Mesodermal cell (in vitro differentiated cells): Measurements from ENCODE around the gene C12orf54.
"Not testable (repeated sequence)": the region's sequence is repeated elsewhere in the genome, so short reads cannot be mapped to it uniquely, and the experiment has no call there.

Source experiments
- H3K27ac ChIP-seq: 2 replicates; pipeline ENCODE4 v1.7.0; 2013; ENCODE audit warnings: mild to moderate bottlenecking, low read depth, low read length, moderate library complexity; ENCODE audit not compliant: severe bottlenecking
- H3K36me3 ChIP-seq: 2 replicates; pipeline ENCODE4 v1.7.1; 2013; ENCODE audit warnings: mild to moderate bottlenecking, low read length, moderate library complexity; ENCODE audit not compliant: control insufficient read depth, insufficient read depth
- H3K4me1 ChIP-seq: one replicate; pipeline ENCODE4 v1.7.1; 2013; ENCODE audit warnings: mild to moderate bottlenecking, low read length; ENCODE audit not compliant: insufficient read depth, control insufficient read depth, poor library complexity, severe bottlenecking
- H3K4me3 ChIP-seq: 2 replicates; pipeline ENCODE4 v1.7.0; 2013; ENCODE audit warnings: low read length, control low read depth, mild to moderate bottlenecking; ENCODE audit not compliant: insufficient read depth, poor library complexity, severe bottlenecking; ENCODE audit errors: extremely low read depth
- H3K9me3 ChIP-seq: 2 replicates; pipeline ENCODE4 v1.7.1; 2013; ENCODE audit warnings: mild to moderate bottlenecking, low read length, moderate library complexity; ENCODE audit not compliant: control insufficient read depth
- WGBS, 2 experiments: methylation state at CpG; one replicate each; pipeline ENCODE4 v1.1.5; 2013; ENCODE audit warnings: missing lambda C conversion rate in 2 of 2; ENCODE audit not compliant: insufficient coverage in 2 of 2; 5-methylcytosine and 5-hydroxymethylcytosine counted together

The C12orf54 gene

GRCh38 chr12:48506836-48507235, 24.5 kb downstream of the C12orf54 start:
- H3K27ac ChIP-seq, H3K36me3 ChIP-seq, H3K4me1 ChIP-seq, H3K4me3 ChIP-seq: not testable (repeated sequence)
- H3K9me3 ChIP-seq, result peaks cover 16% of the 10 kb centered on the region
- 72 to 73% methylated on average over 2 of the region's 2 CpGs for WGBS, 2 experiments

DNA sequence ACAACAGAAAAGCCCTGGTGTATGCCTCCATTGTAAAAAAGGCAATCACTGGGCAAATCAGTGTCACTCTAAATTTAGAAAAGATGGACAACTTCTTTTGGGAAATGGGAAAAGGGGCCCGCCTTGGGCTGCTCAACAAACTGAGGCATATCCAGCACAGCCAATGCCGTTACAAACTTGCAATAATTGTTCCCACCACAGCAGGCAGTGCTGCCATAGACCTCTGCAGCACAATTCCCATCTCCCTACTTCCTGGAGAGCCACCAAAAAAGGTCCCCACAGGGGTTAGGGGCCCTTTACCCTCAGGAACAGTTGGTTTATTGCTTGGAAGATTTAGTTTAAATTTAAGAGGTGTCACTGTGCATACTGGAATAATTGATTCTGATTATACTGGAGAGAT, 26.7 kb downstream of the C12orf54 start:
- no peak overlapping the region for H3K4me3 ChIP-seq
- no peaks in the 10 kb centered on the region for H3K4me1 ChIP-seq
- 58 to 62% methylated on average over 2 of the region's 2 CpGs for WGBS, 2 experiments
- no peaks in the 10 kb centered on the region for H3K36me3 ChIP-seq
- H3K27ac ChIP-seq, result no peak overlapping the region
- peaks cover 12% of the 10 kb centered on the region for H3K9me3 ChIP-seq

DNA sequence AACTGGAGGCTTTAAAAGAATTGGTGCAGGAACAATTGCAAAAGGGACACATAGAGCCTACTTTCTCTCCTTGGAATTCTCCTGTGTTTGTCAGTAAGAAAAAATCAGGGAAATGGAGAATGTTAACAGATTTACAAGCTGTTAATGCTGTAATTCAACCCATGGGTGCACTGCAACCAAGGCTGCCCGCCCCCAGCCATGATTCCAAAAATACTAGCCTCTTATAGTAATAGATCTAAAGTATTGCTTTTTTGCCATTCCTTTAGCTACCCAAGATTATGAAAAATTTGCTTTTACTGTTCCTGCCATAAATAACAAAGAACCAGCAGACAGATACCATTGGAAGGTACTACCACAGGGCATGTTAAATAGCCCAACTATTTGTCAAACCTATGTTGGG, 27.8 kb downstream of the C12orf54 start:
- Histone ChIP-seq H3K27ac (no peak overlapping the region), H3K9me3 (peaks cover 12% of the 10 kb centered on the region), H3K4me1 (no peaks in the 10 kb centered on the region), H3K4me3 (no peak overlapping the region), H3K36me3 (no peaks in the 10 kb centered on the region)
- WGBS, 2 experiments, result no CpG with 5 or more reads among the region's 1 CpG

GRCh38 chr12:48512855-48513254, 30.6 kb downstream of the C12orf54 start:
- H3K36me3 ChIP-seq, result no peaks in the 10 kb centered on the region
- H3K27ac ChIP-seq, result no peak overlapping the region
- no peaks in the 10 kb centered on the region for H3K4me1 ChIP-seq
- H3K9me3 ChIP-seq, result peaks cover 12% of the 10 kb centered on the region
- 45% methylated on average over 2 of the region's 2 CpGs for WGBS, 2 experiments
- no peak overlapping the region for H3K4me3 ChIP-seq

DNA sequence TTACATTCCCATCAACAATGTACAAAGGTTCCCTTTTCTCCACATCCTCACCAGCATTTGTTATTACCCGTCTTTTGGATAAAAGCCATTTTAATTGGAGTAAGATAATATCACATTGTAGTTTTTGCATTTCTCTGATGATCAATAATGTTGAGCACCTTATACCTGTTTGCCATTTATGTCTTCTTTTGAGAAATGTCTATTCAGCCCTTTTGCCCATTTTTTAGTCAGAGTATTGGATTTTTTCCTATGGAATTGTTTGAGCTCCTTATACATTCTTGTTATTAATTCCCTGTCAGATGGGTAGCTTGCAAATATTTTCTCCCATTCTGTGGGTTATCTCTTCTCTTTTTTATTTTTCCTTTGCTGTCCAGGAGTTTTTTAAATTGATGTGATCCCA, 32.4 kb downstream of the C12orf54 start:
- Histone ChIP-seq H3K4me3 (no peak overlapping the region), H3K9me3 (peaks cover 12% of the 10 kb centered on the region), H3K4me1 (no peaks in the 10 kb centered on the region), H3K36me3 (no peaks in the 10 kb centered on the region), H3K27ac (no peak overlapping the region)
- no CpG with 5 or more reads among the region's 1 CpG for WGBS, 2 experiments

GRCh38 chr12:48520381-48520780, 38.1 kb downstream of the C12orf54 start:
- not testable (repeated sequence) for H3K4me1 ChIP-seq, H3K36me3 ChIP-seq, H3K27ac ChIP-seq, H3K9me3 ChIP-seq, H3K4me3 ChIP-seq
- WGBS, 2 experiments, result 77 to 86% methylated on average over 5 to 12 of the region's 24 CpGs

- Histone ChIP-seq H3K36me3 (no peaks in the 10 kb centered on the region), H3K4me1 (no peaks in the 10 kb centered on the region), H3K27ac (no peak within 1 kb of the TSS), H3K4me3 (no peak within 1 kb of the TSS), H3K9me3 (no peaks in the 10 kb centered on the region)
- WGBS, 2 experiments, result 82 to 90% methylated on average over 3 to 4 of the region's 5 CpGs
Measured at GRCh38 chr12:48525332-48525731, 43.0 kb downstream of the C12orf54 start, which contains the start of gene OR8S1. Gene OR8S1 (plus strand): TSS chr12:48525632. CDS start chr12:48525632, 0 bp downstream.

DNA sequence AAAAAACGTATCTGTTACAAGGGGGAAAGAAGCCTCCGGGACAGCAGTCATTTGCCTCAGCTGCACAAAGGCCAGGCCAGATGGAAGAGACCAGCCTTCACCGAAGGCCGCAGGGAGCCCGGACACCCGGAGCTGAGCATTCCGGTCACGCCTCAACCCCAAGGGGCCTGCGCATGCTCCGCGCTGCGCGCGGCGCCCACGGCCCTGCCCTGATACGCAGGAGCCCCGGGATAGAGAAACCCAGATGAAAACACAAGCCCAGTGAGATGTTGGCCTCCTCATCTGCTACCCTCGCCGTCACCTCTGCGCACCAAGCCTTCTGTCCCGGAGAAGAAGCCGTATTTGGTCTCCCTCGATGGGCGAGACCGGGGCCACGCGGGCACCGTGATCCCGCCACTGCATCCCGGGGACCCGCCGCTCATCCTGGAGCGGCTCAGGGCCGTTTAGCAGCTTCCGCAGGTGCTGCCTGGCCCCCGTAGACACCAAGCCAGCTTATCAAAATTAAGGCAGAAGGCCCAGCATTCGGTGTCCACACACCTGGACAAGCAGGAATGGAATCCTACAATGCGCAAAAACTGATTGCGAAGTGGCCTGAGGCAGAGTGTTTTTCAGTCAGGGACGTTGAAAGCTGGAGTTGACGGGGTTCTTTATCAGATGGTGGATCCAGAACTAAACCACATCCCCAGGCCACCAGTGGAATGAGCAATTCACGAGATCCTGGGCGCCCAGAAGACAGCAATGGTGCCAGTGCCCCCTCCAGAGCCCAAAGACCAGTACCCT, 45.8 kb downstream of the C12orf54 start:
- 92 to 96% methylated on average over 44 of the region's 44 CpGs for WGBS, 2 experiments
- Histone ChIP-seq H3K4me1 (no peaks in the 10 kb centered on the region), H3K9me3 (no peaks in the 10 kb centered on the region), H3K27ac (no peak overlapping the region), H3K36me3 (no peaks in the 10 kb centered on the region), H3K4me3 (no peak overlapping the region)

DNA sequence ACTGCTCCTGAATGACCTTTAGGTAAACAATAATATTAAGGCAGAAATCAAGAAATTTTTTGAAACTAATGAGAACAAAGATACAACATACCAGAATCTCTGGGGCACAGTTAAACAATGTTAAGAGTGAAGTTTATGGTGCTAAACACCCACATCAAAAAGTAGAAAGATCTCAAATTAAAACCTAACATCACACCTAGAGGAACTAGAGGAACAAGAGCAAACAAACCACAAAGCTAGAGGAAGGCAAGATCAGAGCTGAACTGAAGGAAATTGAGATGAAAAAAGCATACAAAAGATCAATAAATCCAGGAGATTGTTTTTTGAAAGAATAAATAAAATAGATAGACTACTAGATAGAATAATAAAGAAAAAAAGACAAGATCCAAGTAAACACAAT, 50.3 kb downstream of the C12orf54 start:
- Histone ChIP-seq H3K36me3 (no peaks in the 10 kb centered on the region), H3K4me3 (no peak overlapping the region), H3K27ac (no peak overlapping the region), H3K9me3 (no peaks in the 10 kb centered on the region), H3K4me1 (no peaks in the 10 kb centered on the region)

- Histone ChIP-seq H3K9me3 (no peaks in the 10 kb centered on the region), H3K36me3 (no peaks in the 10 kb centered on the region), H3K4me3 (no peak overlapping the region), H3K27ac (no peak overlapping the region), H3K4me1 (no peaks in the 10 kb centered on the region)
- WGBS, 2 experiments, result no CpG with 5 or more reads among the region's 1 CpG
Measured at GRCh38 chr12:48536602-48537001, 54.3 kb downstream of the C12orf54 start.

- 33 to 71% methylated on average over 1 to 3 of the region's 8 CpGs for WGBS, 2 experiments
- H3K4me1 ChIP-seq, result no peaks in the 10 kb centered on the region
- H3K4me3 ChIP-seq, result no peak overlapping the region
- no peaks in the 10 kb centered on the region for H3K36me3 ChIP-seq
- no peak overlapping the region for H3K27ac ChIP-seq
- H3K9me3 ChIP-seq, result no peaks in the 10 kb centered on the region
Measured at GRCh38 chr12:48542300-48542928, 60.1 kb downstream of the C12orf54 start.
